Stimulated activated CD8-positive, alpha-beta memory T cell treated with anti-CD3 and anti-CD28 coated beads, Interleukin-12 subunit alpha, Interleukin-12 subunit beta, amount 100 ng/mL, for 24 hours (primary cell): ENCODE measurements around the gene TPCN1.

Experiments used
- DNase-seq: peaks from one replicate; pipeline ENCODE4 v3.0.0-alpha.2; 2020; ENCODE audit errors: extremely low read depth

The TPCN1 gene

GRCh38 chr12:113260636-113261300, 39.5 kb downstream of the TPCN1 start:
- DNase-seq, result no peak

GRCh38 chr12:113261847-113262470, 40.7 kb downstream of the TPCN1 start:
- DNase-seq, result no peak

- no peak for DNase-seq
Observed at GRCh38 chr12:113262710-113263109, 41.4 kb downstream of the TPCN1 start.

GRCh38 chr12:113263431-113263963, 42.2 kb downstream of the TPCN1 start:
- DNase-seq, result no peak

GRCh38 chr12:113266106-113266895, 45.0 kb downstream of the TPCN1 start:
- DNase-seq, result no peak

- no peak for DNase-seq
Observed at GRCh38 chr12:113267621-113268020, 46.4 kb downstream of the TPCN1 start.

GRCh38 chr12:113268136-113268535, 46.9 kb downstream of the TPCN1 start:
- no peak for DNase-seq

- DNase-seq, result no peak
Observed at GRCh38 chr12:113268621-113269020, 47.4 kb downstream of the TPCN1 start.

GRCh38 chr12:113269257-113269943, 48.1 kb downstream of the TPCN1 start:
- no peak for DNase-seq

- DNase-seq, result no peak
Observed at GRCh38 chr12:113270709-113271009, 49.4 kb downstream of the TPCN1 start.

GRCh38 chr12:113271466-113271852, 50.2 kb downstream of the TPCN1 start:
- no peak for DNase-seq

- no peak for DNase-seq
Observed at GRCh38 chr12:113271853-113272561, 50.7 kb downstream of the TPCN1 start.

- no peak for DNase-seq
Observed at GRCh38 chr12:113273053-113273725, 51.9 kb downstream of the TPCN1 start.

- DNase-seq, result no peak
Observed at GRCh38 chr12:113274848-113275247, 53.6 kb downstream of the TPCN1 start.

- no peak for DNase-seq
Observed at GRCh38 chr12:113276306-113276705, 55.0 kb downstream of the TPCN1 start.

- no peak for DNase-seq
Observed at GRCh38 chr12:113276946-113277500, 55.8 kb downstream of the TPCN1 start.

GRCh38 chr12:113277511-113277910, 56.2 kb downstream of the TPCN1 start:
- DNase-seq, result no peak

- DNase-seq, result no peak
Observed at GRCh38 chr12:113278141-113278540, 56.9 kb downstream of the TPCN1 start.

- DNase-seq, result no peak
Observed at GRCh38 chr12:113278633-113279032, 57.4 kb downstream of the TPCN1 start.

GRCh38 chr12:113284751-113285150, 63.5 kb downstream of the TPCN1 start:
- DNase-seq, result no peak
